ENCODE results near the gene CCNL2.
"Not testable (repeated sequence)": the region's sequence is repeated elsewhere in the genome, so short reads cannot be mapped to it uniquely, and the experiment has no call there.

The CCNL2 gene

GRCh38 chr1:1399872-1400575 is 889 bp upstream of the CCNL2 start:
- no peak for DNase-seq (ENCODE audit: low read depth)

- DNase-seq (ENCODE audit: low read depth), result no peak
These were observed 403 bp downstream of the CCNL2 start for GRCh38 chr1:1398677-1399186.

DNA sequence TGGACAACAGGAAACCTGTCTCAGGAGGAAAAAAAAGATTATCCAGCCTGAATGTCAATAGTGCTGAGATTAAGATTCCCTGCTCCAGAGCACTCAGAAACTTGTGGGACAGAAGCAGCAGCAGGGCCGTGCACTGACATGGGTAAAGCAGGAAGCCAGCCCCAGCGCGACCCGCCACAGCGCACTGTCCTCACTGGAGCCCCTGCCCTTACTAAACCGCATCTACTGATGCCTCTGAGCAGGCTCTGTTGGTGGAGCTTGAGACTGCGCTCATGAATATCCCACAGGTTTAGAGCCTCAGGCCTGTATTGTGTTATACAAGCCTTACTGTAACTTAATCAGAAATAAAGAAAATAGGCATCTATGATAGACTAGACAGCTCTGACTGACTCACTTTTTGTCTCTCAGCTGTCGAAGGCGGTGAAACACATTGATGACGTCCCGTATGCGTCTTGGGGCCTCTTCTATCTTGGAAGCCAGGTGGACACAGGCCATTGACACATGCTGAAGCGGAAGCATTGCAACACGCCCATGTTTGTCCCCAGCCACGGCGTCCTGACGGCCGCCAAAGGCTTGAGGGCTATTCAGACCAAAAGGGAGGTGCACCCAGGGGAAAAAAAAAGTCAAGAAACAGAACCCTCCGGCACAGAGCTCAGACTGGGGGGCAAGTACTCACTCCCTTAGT is 1.2 kb downstream of the CCNL2 start:
- no peak for DNase-seq (ENCODE audit: low read depth)

DNA sequence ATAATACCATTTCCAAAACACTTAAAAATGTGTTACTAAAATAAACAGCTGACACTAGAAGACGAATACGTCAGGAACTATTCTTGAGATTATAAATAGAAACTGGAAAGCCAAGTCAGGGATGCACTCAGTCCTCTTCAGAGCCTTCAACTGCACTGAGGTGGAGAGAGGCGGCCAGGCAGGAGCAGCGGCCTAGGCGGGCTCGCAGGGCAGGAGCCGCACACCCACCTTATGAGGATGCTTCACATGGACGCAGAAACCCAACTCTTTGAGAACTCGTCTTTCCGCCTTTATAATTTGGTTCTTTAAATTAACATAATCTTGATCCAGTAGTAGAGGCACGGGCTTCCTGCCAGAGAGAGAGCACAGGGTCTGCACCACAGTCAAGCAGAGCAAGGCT is 4.0 kb downstream of the CCNL2 start:
- DNase-seq (ENCODE audit: low read depth), result no peak

DNA sequence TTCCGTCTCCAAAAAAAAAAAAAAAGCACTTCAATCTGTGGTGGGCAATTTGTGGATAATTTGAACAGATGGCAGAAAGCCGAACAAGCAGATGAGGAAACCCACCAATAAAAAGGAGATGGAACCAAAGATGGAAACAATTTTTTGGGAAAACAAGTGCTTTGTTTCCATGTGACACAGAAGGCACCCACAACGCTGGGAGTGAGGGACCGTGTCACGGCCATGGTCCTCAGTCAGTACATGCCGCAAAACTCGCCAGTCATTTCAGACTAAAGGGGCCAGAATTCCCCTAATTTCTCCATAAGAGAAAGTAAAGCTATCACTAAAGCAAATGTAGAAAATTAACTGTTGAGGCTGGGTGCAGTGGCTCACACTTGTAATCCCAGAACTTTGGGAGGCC is 5.0 kb downstream of the CCNL2 start:
- no peak for DNase-seq (ENCODE audit: low read depth)

DNA sequence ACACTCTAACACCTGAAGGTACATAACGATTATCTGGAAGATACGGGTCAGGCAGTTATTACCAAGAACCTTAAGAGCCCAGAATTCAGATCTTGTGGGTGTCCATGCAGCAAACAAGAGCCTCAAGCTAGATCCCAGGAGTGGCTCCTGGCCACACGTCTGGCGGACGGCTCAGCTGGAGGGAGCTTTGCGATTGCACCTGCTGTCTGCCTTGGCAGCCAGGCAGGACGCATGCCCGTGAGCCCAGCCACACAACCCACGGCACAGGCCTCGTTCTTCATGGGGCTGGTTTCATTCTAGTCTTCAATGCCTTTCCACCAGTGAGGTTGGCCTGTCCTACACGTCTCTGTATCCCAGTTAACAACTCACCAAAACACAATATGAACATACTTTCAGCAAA is 5.7 kb downstream of the CCNL2 start:
- no peak for DNase-seq (ENCODE audit: low read depth)

GRCh38 chr1:1393014-1393413 is 6.1 kb downstream of the CCNL2 start:
- no peak for DNase-seq (ENCODE audit: low read depth)

DNA sequence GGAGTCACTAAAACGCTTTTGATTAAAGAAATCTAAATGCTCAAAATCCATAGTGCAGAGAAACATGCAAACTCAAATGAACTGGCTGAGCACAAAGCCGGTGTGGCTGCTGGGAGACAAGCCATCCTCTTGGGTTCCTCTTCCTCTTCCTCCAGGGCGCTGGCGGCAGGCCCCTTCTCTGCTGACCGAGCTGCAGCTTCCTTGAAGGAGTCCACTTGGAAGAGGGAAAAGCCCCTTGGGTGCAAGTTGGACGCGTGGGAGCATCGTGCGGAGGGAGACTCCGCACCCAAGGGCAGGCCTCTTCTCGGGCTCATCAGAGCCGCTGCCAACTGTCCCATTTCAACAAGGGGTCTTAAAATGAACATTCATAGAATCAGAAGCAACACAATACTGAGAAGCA is 7.9 kb downstream of the CCNL2 start:
- no peak for DNase-seq (ENCODE audit: low read depth)

- DNase-seq (ENCODE audit: low read depth), result no peak
These were observed 8.5 kb downstream of the CCNL2 start for GRCh38 chr1:1390675-1391074.

GRCh38 chr1:1388078-1388472 is 11.1 kb downstream of the CCNL2 start:
- DNase-seq (ENCODE audit: low read depth), result no peak

GRCh38 chr1:1387098-1388077 is 11.7 kb downstream of the CCNL2 start:
- no peak for DNase-seq (ENCODE audit: low read depth)

- DNase-seq (ENCODE audit: low read depth), result no peak
These were observed 13.2 kb downstream of the CCNL2 start for GRCh38 chr1:1385931-1386330.

GRCh38 chr1:1385339-1385738 is 13.8 kb downstream of the CCNL2 start:
- DNase-seq (ENCODE audit: low read depth), result not testable (repeated sequence)

- no peak for DNase-seq (ENCODE audit: low read depth)
These were observed 17.8 kb downstream of the CCNL2 start for GRCh38 chr1:1381294-1381693.

GRCh38 chr1:1380860-1381259 is 18.3 kb downstream of the CCNL2 start:
- DNase-seq (ENCODE audit: low read depth), result no peak

DNA sequence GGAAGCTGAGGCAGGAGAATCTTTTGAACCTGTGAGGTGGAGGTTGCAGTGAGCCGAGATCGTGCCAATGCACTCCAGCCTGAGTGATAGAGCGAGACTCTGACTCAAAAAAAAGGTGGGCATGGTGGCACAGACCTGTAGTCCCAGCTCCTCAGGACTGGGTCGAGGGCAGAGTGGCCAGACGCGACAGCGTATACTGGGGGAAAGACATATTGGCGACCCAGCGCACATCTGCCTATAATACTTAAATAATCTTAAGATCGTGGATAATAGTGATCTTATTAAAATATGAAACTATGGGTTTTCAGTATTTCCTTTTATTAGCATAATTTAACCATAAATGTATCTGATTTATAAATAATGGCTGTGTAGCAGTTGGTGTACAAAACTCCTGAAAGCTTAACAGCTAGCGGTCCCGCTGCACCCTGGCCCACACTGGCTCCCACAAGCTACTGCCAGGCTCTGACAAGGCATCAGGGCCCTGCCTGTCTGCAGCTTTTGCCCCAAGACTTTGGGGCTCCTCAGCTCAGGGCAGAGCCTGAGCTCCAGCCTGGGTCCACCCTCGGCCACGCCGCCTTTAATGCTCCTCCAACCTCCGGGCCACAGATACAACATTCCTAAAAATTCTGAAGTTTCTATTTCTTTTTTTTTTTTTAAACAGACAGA is 21.5 kb downstream of the CCNL2 start:
- DNase-seq (ENCODE audit: low read depth), result no peak

- DNase-seq (ENCODE audit: low read depth), result no peak
These were observed 22.4 kb downstream of the CCNL2 start for GRCh38 chr1:1376551-1377226.

DNA sequence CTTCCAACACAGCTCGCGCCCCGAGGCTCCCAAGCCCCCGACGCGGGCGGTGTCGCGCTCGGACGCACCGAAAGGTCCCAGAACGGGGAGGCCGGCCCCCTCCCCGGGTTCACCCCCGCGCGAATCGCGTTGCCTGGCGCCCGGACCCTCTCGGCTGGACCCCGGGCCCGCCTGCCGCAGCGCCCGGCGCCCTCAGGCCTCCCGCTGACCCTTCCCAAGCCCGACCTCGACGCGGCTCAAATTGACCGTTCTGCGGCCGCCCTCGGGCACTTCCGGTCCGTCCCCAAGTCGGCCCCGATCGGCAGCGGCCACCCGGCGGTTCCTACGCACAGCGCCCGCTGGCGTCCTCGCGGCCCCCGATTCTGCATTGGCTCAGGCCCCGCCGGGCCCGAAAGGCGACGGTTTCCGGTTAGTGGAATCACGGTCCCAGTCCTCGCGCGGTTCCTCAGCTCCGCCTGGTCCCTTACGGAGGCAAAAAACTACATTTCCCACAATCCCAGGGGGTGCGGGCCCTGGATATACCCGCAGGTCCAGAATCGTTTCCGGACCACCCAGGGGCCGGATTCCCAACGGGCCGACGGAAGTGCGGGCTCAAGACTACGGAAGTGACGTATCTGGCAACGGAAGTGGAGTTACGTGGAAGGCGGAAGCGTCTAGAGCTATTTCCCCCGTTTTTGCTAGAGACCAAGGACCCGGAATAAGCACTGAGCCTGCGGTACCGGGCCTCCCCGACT is 24.0 kb downstream of the CCNL2 start, which contains the start of gene AURKAIP1:
Gene AURKAIP1 (minus strand): TSS at position 279 of the 734 bp plus-strand sequence. CDS start 451 bp downstream, outside the sequence.
- DNase-seq (ENCODE audit: low read depth), result peak; percentile 98

GRCh38 chr1:1374589-1374928 is 24.6 kb downstream of the CCNL2 start:
- no peak for DNase-seq (ENCODE audit: low read depth)

- no peak for DNase-seq (ENCODE audit: low read depth)
These were observed 25.1 kb downstream of the CCNL2 start for GRCh38 chr1:1373815-1374588.
